Neural cell (in vitro differentiated cells): Measurements from ENCODE around the gene TRAPPC4. TPM values are rescaled to one million over a fixed set of nuclear protein-coding genes. Genes with fewer than 3 reads are reported as not detected.

Experiments used
- polyA plus RNA-seq: library from polyadenylated mRNA; depleted of rRNA; stranded (reverse); fragments of >200 nt; gene quantifications from 2 replicates; pipeline ENCODE4 v1.2.3, GENCODE V29; 2014
- small RNA-seq, 3 experiments: library from RNA; depleted of rRNA; stranded (forward); fragments of <200 nt; gene quantifications; one replicate each; pipeline ENCODE3, GENCODE V24; 2012

The TRAPPC4 gene
- polyA plus RNA-seq, 1 donor from 2014 or later, result 276 TPM

Small RNAs within 50 kb of the gene (small RNA-seq; reads per million reads assigned to genes)
- 0 reads per million in 3 experiments for gene AP003392.2
- 0 reads per million in 3 experiments for gene RF00017
- 0 to 1.2 (median 0) reads per million in 3 experiments for gene RF00019

Other genes starting within 250 kb of the TRAPPC4 start
- 75.8 and 76.1 TPM in 2 replicates for gene DDX6, start 227.6 kb upstream of the TRAPPC4 start, polyA plus RNA-seq
- not detected in 2 replicates for gene CXCR5, start 134.9 kb upstream of the TRAPPC4 start, polyA plus RNA-seq
- gene BCL9L, start 92.8 kb upstream of the TRAPPC4 start, polyA plus RNA-seq, result 1.1 and 1.5 TPM in 2 replicates
- 0.38 TPM in 1 of 2 replicates, not detected in the other for gene UPK2, start 62.5 kb upstream of the TRAPPC4 start, polyA plus RNA-seq
- gene FOXR1, start 47.0 kb upstream of the TRAPPC4 start, polyA plus RNA-seq, result not detected in 2 replicates
- 69.9 and 70.3 TPM in 2 replicates for gene CENATAC, start 20.6 kb upstream of the TRAPPC4 start, polyA plus RNA-seq
- 1,615 and 1,728 TPM in 2 replicates for gene RPS25, start 423 bp upstream of the TRAPPC4 start, polyA plus RNA-seq
- 23.5 and 25.8 TPM in 2 replicates for gene SLC37A4, start 12.1 kb downstream of the TRAPPC4 start, polyA plus RNA-seq
- 68.4 and 74.6 TPM in 2 replicates for gene HYOU1, start 38.4 kb downstream of the TRAPPC4 start, polyA plus RNA-seq
- 24.1 and 24.8 TPM in 2 replicates for gene VPS11, start 49.1 kb downstream of the TRAPPC4 start, polyA plus RNA-seq
- 12.7 and 15.9 TPM in 2 replicates for gene HMBS, start 66.1 kb downstream of the TRAPPC4 start, polyA plus RNA-seq
- 9.8 and 27.0 TPM in 2 replicates for gene DPAGT1, start 83.1 kb downstream of the TRAPPC4 start, polyA plus RNA-seq
- 13.6 and 21.6 TPM in 2 replicates for gene C2CD2L, start 88.6 kb downstream of the TRAPPC4 start, polyA plus RNA-seq
- 50.0 and 58.8 TPM in 2 replicates for gene HINFP, start 102.8 kb downstream of the TRAPPC4 start, polyA plus RNA-seq
- 1.5 and 3.0 TPM in 2 replicates for gene ABCG4, start 130.3 kb downstream of the TRAPPC4 start, polyA plus RNA-seq
- gene NLRX1, start 150.0 kb downstream of the TRAPPC4 start, polyA plus RNA-seq, result 0.60 and 1.6 TPM in 2 replicates
- gene NHERF4, start 166.7 kb downstream of the TRAPPC4 start, polyA plus RNA-seq, result not detected in 2 replicates
- 10.5 and 10.7 TPM in 2 replicates for gene CBL, start 187.6 kb downstream of the TRAPPC4 start, polyA plus RNA-seq